T47D (cell line): ENCODE results near the gene OSBPL8.
A peak's percentile ranks its signal among the peaks of the same experiment; 100 is the strongest.
"Not testable (repeated sequence)": the region's sequence is repeated elsewhere in the genome, so short reads cannot be mapped to it uniquely, and the experiment has no call there.

ENCODE experiments used
- DNase-seq, 2 experiments: peaks; one replicate each; pipeline versions ENCODE4 v3.0.0 to v3.0.0-alpha.2; 2011 to 2012; ENCODE audit warnings: low read depth in 1 of 2, low spot score in 1 of 2
- JUND ChIP-seq: IDR thresholded peaks from 2 replicates; pipeline ENCODE4 v1.6.1; 2012; ENCODE audit warnings: low read depth
- in situ Hi-C: cut with HindIII; loops from 2 replicates; pipeline ENCODE4 v1.10.0; 2016; ENCODE audit warnings: low sequenced_read_pairs, low pct_unique_long_range_greater_than_20kb

OSBPL8 gene

DNA sequence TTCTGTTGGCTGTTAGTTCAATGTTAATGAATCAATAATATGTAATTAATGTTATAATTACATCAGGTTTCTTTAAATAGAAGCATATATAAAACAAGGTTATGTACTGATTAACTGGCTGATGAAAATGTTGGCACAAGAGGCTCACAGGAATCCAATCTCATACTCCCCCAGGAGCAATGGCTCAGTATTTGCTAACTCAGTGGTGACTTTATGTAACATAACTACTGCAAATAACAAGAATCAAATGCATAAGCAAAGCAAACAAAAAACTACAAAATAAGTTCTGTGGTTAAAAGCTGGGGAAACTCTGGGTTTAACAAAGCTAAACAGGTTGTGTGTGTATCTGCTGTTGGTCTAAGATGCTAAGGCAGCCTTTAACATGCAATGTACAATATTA lies 183.6 kb downstream of the OSBPL8 start:
- peak; percentile 52 for TF ChIP-seq JUND
- DNase-seq = peak in 1 of 2 experiments; percentile 65
- in situ Hi-C loops = no loop called here

DNA sequence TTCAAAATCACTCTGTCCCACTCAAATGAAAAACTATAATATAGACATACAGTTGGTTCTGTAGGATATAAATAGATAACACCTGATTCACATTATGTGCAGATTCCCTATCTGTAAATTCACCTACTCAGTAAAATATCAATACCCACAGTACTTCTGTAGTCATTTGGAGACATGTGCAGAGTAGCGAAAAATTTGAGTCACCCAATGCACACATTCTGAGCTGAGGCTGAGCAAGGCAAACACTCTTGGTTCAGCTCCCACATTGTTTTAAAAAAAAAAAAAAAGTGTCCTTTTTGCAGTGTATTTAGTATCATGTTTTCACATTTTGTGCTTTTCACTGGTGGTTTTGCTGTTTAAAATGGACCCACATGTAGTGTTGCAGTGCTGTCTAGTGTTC lies 184.1 kb downstream of the OSBPL8 start:
- TF ChIP-seq JUND = no peak
- DNase-seq = peak in 1 of 2 experiments; percentile 11
- in situ Hi-C loops = no loop called here

DNA sequence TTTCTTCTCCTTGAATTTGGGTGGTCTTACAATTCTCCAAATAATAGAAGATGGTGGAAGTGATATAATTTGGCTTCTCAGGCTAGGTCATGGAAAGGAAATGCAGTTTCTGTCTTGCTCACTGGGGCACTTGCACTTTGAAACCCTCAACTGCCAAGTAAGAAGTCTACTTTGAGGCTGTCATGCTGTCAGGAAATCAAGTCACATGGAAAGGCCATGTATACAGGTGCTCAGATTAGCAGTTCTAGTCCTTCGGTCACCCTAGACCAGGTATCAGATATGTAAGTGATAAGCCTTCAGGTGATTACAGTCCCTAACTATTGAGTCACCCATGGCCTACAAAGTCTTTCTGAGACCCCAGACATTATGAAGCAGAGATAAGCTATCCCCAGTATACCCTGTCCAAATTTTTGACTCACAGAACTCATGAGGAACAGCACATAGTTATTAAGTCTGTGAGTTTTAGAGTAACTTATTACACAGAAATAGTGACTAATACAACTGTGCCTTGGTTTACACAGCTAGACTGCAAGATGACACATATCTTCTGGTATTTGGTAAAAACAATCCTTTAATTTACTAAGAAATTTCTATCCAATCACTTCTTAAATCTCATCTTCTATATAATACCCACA lies 185.1 kb downstream of the OSBPL8 start:
- no peak for TF ChIP-seq JUND
- in situ Hi-C loops = no loop called here
- no peak for DNase-seq

- no peak for DNase-seq
- in situ Hi-C loops = no loop called here
- TF ChIP-seq JUND = no peak
Measured at GRCh38 chr12:76368230-76368629, 191.3 kb downstream of the OSBPL8 start.

GRCh38 chr12:76366163-76366562 lies 193.4 kb downstream of the OSBPL8 start:
- TF ChIP-seq JUND = no peak
- in situ Hi-C loops = no loop called here
- DNase-seq = no peak

- in situ Hi-C loops, DNase-seq: not testable (repeated sequence)
Measured at GRCh38 chr12:76364131-76364530, 195.4 kb downstream of the OSBPL8 start.

- DNase-seq = no peak
- in situ Hi-C loops = no loop called here
- no peak for TF ChIP-seq JUND
Measured at GRCh38 chr12:76360316-76360715, 199.3 kb downstream of the OSBPL8 start.

DNA sequence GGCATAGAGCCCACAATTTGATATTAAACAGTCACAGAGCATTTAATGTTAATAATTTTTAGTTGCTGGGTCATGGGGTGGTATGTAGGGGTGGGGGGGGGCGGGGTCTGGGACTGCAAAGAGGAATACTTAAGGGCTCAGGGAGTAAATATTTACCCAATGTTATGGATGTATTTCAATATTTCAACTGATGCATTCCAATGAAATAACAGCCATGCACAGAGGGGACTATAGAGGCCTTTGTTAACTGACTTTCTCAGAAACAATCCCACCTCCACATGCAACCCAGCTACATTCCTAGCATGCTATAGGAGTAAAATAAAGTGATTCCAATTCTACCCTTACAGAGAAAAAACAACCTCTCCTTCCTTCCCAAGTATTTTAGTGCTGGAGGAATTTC lies 203.5 kb downstream of the OSBPL8 start:
- DNase-seq = no peak
- TF ChIP-seq JUND = no peak
- in situ Hi-C loops = no loop called here

- DNase-seq = peak; percentile 84 to 94
- in situ Hi-C loops = no loop called here
- TF ChIP-seq JUND = no peak
Measured at GRCh38 chr12:76348079-76348901, 211.3 kb downstream of the OSBPL8 start, which contains the start of gene BBS10. BBS10 (minus strand) TSS chr12:76348415; CDS start chr12:76348358, 57 bp downstream.

GRCh38 chr12:76346798-76347420 lies 212.7 kb downstream of the OSBPL8 start:
- no peak for TF ChIP-seq JUND
- DNase-seq = peak in 1 of 2 experiments; percentile 71
- in situ Hi-C loops = no loop called here

DNA sequence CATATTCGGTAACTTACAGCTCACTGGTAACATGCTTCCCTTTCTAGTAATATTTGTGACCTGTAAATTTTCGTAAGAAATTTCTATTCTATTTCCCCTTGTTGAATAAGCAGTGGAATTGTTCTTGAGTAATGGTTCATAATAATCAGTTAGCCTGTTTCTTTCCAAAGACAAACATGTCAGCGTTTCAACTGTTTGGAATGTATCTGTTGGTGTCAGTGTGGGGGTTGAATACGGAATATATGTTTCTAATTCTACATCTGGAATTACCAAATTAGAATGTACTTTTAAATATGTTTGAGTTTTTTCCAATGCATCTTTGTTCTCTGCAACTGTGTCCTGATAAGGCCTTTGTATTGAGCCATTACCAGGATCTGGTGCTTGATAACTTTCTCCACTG lies 213.3 kb downstream of the OSBPL8 start:
- in situ Hi-C loops = no loop called here

DNA sequence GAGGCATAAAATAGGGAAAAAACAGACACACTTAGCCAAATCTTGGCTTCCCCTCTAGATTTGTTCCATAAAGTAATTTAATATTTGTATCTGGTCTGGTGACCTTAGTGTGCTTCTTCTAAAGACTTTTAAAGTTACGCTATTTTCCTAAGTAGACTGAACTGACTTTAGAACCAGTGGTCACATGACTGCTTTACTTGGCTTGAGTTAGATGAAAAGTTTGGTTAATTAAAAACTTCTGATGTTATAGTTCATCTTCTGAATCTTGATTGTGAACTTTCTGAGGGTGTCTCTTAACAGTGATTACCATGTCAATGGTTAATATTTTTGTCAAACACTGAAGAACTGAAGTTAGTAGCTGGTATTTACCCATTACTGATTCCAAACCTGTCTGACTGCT lies 214.0 kb downstream of the OSBPL8 start:
- no peak for TF ChIP-seq JUND
- in situ Hi-C loops = no loop called here
- DNase-seq = no peak

More for the DNA sequence above, 213.3 kb downstream of the OSBPL8 start:
- no peak for DNase-seq
- TF ChIP-seq JUND = no peak
